Tibial artery (tissue), 4 donors: Measurements from ENCODE around the gene PCDHGA11.

Experiments used
- DNase-seq, 2 donors: peaks; one replicate each; pipeline ENCODE4 v3.0.0-alpha.2; 2019
- H3K27ac ChIP-seq, 2 donors: fragments of 200-600 bp; sonication (generic) in 1 of 2; 1 replicate in 1 of 2; 2 replicates in 1 of 2; pipeline ENCODE4 v1.5.1; 2018 to 2019; ENCODE audit warnings: mild to moderate bottlenecking in 1 of 2
- H3K27me3 ChIP-seq, 2 donors: fragments of 200-600 bp; sonication (generic) in 1 of 2; one replicate each; pipeline versions ENCODE4 v1.5.1 to v1.6.0; 2016 to 2019
- H3K36me3 ChIP-seq, 3 donors: fragments of 200-600 bp; sonication (generic) in 2 of 3; one replicate each; pipeline ENCODE4 v1.5.1; 2016 to 2019; ENCODE audit warnings: mild to moderate bottlenecking in 2 of 3
- H3K4me1 ChIP-seq, 4 donors: fragments of 200-600 bp; sonication (generic) in 2 of 4; 1 replicate in 3 of 4; 2 replicates in 1 of 4; pipeline ENCODE4 v1.5.1; 2016 to 2019
- H3K4me3 ChIP-seq, 2 donors: fragments of 200-600 bp; sonication (generic) in 1 of 2; 1 replicate in 1 of 2; 2 replicates in 1 of 2; pipeline ENCODE4 v1.5.1; 2018 to 2019; ENCODE audit warnings: mild to moderate bottlenecking in 2 of 2
- H3K9me3 ChIP-seq, 3 donors: fragments of 200-600 bp; sonication (generic) in 1 of 3; one replicate each; pipeline ENCODE4 v1.5.1; 2016 to 2019
- CTCF ChIP-seq, 2 experiments: fragments of 200-600 bp in 1 of 2; fragments of 450-650 bp in 1 of 2; IDR thresholded peaks; one replicate each; pipeline ENCODE4 v1.5.1; 2017 to 2019; ENCODE audit warnings: antibody characterized with exemption in 2 of 2, mild to moderate bottlenecking in 1 of 2, moderate library complexity in 1 of 2
- intact Hi-C: fragments of 100-400 bp; cut with DNase I; formaldehyde crosslinking; loops from one replicate; pipeline ENCODE4 v1.15.0; 2023; ENCODE audit warnings: low total_unique reads

Gene PCDHGA11

GRCh38 chr5:141439411-141440141 is 18.7 kb downstream of the PCDHGA11 start:
- no peaks in the 10 kb centered on the region for H3K27me3 ChIP-seq
- DNase-seq: no peak
- no peak overlapping the region for H3K27ac ChIP-seq
- peaks cover 0 to 53% (median 30%) of the 10 kb centered on the region in 3 donors for H3K36me3 ChIP-seq
- H3K4me1 ChIP-seq: no peaks in the 10 kb centered on the region
- no peak for TF ChIP-seq CTCF (IDR thresholded peaks at IDR 0.05)
- no peak overlapping the region for H3K4me3 ChIP-seq
- H3K9me3 ChIP-seq: peaks cover 2 to 91% (median 69%) of the 10 kb centered on the region in 3 donors
- intact Hi-C loops: no loop called here

- intact Hi-C loops: no loop called here
- Histone ChIP-seq H3K36me3 (peaks cover 0 to 52% (median 30%) of the 10 kb centered on the region in 3 donors), H3K4me3 (no peak overlapping the region), H3K9me3 (peaks cover 2 to 93% (median 64%) of the 10 kb centered on the region in 3 donors), H3K4me1 (no peaks in the 10 kb centered on the region), H3K27me3 (no peaks in the 10 kb centered on the region), H3K27ac (no peak overlapping the region)
- TF ChIP-seq CTCF (IDR thresholded peaks at IDR 0.05): no peak
- DNase-seq: no peak
These were observed 19.5 kb downstream of the PCDHGA11 start for GRCh38 chr5:141440341-141440740.

GRCh38 chr5:141441571-141442170 is 20.8 kb downstream of the PCDHGA11 start:
- no peak overlapping the region for H3K27ac ChIP-seq
- peaks cover 0 to 40% (median 23%) of the 10 kb centered on the region in 3 donors for H3K36me3 ChIP-seq
- intact Hi-C loops: no loop called here
- H3K9me3 ChIP-seq: peaks cover 2 to 83% (median 51%) of the 10 kb centered on the region in 3 donors
- no peak for DNase-seq
- H3K4me1 ChIP-seq: no peaks in the 10 kb centered on the region
- no peak for TF ChIP-seq CTCF (IDR thresholded peaks at IDR 0.05)
- H3K27me3 ChIP-seq: no peaks in the 10 kb centered on the region
- H3K4me3 ChIP-seq: no peak overlapping the region

- DNase-seq: no peak
- H3K36me3 ChIP-seq: no peaks in the 10 kb centered on the region
- intact Hi-C loops: no loop called here
- H3K27ac ChIP-seq: no peak overlapping the region
- no peaks in the 10 kb centered on the region for H3K27me3 ChIP-seq
- no peaks in the 10 kb centered on the region for H3K9me3 ChIP-seq
- TF ChIP-seq CTCF (IDR thresholded peaks at IDR 0.05): no peak
- H3K4me1 ChIP-seq: no peaks in the 10 kb centered on the region
- no peak overlapping the region for H3K4me3 ChIP-seq
These were observed 44.5 kb downstream of the PCDHGA11 start for GRCh38 chr5:141465351-141465750.
